GM19438 (cell line): ENCODE results near the gene CADM2.
"Not testable (repeated sequence)": the region's sequence is repeated elsewhere in the genome, so short reads cannot be mapped to it uniquely, and the experiment has no call there.

Experiments
- ATAC-seq: cut with Tn5 transposase; IDR thresholded peaks from one replicate; pipeline ENCODE4 v1.9.1; 2021; ENCODE audit warnings: low read depth; ENCODE audit not compliant: unreplicated experiment

CADM2 gene

GRCh38 chr3:85864896-85865295 is 906.1 kb downstream of the CADM2 start:
- no peak for ATAC-seq

- ATAC-seq, result no peak
Observed at GRCh38 chr3:85867072-85867471, 908.3 kb downstream of the CADM2 start.

- ATAC-seq, result no peak
Observed at GRCh38 chr3:85875589-85875988, 916.8 kb downstream of the CADM2 start.

GRCh38 chr3:85877631-85878030 is 918.8 kb downstream of the CADM2 start:
- no peak for ATAC-seq

DNA sequence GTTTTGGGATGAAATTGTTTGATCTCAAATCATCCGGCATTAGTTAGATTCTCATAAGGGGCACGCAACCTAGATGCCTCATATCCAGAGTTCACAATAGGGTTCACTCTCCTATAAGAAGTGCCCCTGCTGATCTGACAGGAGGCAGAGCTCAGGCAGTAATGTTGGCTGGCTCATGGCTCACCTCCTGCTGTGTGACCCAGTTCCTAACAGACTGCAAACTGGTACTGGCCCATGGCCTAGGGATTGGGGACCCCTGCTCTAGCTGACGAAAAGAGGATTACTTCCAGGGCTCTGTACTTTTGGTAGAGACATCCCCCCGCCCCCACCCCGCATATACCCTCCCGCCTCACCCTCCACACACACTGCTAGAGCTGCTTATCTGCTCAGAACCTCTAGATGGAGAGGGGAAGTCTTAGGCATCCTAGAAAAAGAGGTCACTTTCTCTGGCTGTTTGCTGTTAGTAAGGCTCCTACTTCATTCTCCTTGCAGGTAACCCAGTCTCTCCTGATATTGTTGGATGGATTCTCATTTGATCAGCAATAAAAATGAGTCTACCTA is 923.1 kb downstream of the CADM2 start:
- no peak for ATAC-seq

- ATAC-seq, result no peak
Observed at GRCh38 chr3:85890043-85890555, 931.3 kb downstream of the CADM2 start.

DNA sequence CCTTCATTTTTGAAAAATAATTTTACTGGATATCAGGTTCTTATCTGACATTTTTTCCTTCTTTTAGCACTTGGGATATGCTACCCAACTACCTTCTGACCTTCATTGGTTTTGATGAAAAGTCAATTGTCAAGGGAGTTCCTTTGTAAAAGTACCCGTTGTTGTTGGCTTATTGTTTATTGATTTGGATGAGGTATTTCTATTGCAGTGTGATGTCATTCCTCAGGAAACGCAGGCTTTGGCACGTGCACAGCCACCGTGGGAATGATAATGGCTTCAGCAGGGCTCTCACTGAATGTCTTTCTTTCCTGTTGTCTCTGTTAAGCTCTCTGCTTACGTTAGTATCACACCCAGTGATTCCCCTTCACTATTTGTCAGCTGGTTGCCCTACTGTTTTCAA is 944.6 kb downstream of the CADM2 start:
- ATAC-seq, result no peak

DNA sequence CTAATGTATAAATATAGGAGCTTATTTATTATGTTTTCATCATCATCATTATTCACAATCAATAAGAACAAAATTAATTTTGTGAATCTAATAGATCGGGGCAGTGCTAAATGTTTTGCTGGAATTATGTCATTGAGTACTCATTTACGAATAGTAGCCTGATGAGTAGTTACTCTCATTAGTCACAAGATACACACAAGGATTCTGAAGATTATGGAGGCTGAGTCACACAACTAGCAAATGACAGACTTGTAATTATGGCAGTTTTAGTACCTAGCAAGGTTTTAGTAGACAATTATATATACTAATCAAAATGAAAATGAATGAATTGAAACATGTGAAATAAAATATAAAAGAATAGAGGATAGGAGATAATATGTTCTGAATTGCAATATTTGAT is 954.2 kb downstream of the CADM2 start:
- no peak for ATAC-seq

GRCh38 chr3:85922374-85922773 is 963.6 kb downstream of the CADM2 start:
- no peak for ATAC-seq

DNA sequence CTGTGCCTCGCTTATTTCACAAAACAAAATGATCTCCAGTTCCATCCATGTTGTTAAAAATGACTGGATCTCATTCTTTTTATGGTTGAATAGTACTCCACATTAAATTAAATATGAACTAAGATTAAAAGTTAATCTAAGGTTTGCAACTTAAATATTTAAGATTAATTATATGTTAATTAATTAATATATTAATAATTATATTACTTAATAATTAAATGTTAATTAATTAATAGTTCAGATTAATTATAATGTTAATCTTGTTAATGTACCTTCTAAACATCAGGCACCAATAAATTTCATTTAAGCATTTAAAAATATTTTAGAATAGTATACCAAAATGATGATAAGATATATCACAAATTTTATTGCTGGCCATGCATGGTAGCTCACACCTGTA is 971.9 kb downstream of the CADM2 start:
- no peak for ATAC-seq

DNA sequence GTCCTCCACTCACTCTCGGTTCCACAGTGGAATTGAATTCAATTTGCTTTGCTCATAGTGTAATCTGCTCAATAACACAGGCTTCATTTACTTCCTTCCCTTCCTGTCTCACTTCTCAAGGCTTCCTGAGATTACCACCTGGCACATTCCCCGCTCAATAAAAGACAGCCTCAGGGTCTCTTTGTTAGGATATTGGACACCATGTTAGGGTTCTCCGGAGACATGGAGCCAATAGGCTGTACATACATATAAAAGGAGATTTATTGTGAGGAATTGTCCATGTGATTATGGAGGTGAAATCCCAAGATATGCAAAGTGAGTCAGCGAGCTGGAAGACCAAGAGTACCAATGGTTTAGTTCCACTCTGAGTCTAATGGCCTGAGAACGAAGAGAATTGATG is 974.5 kb downstream of the CADM2 start:
- ATAC-seq, result no peak

DNA sequence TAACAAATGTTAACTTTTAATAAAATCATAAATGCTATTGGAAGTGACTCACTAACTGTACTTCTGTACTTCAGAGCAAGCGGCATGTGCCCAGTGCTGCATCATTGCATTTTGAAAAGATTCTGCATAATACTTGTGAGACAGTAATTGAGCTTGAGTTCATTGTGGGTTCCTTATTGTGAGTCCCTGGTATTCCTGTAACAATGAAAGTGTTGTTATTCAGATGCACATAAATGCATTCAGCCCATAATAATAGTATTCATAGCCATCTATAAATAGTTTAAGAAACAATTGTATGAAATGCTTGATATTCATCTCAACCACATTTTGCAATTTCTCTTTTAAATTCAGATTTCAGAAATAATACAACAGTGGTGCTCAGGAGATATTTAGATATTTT is 976.4 kb downstream of the CADM2 start:
- no peak for ATAC-seq

DNA sequence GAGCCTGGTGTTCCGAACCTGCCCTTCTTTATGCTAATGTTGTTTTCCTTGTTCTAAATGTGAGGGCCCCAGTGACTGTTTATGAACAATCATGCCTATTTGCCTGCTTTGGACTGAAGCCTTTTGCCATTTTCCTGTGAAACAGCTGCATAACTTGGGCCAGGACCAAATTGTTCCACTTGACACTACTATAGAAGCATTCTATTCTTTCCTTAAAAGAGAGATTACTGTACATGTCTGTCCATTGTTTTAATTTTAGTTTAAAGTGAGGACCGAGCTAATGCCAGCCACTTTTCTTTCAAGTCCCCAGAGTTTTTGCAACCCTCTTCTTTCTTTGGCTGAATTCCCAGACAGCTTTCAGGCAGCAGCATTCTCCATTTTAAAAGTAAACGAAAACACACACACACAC is 980.3 kb downstream of the CADM2 start:
- ATAC-seq, result no peak

DNA sequence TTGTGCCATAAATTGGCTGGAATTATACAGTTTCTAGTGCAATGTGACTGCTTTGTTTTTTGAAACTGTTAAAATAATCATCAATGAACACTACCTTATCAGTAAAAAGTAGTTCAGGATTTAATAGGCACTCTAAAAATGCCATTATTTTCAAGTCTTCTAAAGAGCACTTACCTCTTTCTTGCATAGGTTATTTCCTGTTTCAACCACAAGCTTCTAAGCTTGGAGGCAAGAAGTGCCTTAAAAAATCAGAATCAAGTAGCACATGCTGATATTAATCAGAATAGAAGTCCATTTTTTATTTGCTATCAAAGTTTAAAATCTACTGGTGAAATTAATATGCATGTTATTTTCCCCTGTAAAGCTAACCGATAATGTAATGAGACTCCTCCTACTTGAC is 991.6 kb downstream of the CADM2 start:
- no peak for ATAC-seq

DNA sequence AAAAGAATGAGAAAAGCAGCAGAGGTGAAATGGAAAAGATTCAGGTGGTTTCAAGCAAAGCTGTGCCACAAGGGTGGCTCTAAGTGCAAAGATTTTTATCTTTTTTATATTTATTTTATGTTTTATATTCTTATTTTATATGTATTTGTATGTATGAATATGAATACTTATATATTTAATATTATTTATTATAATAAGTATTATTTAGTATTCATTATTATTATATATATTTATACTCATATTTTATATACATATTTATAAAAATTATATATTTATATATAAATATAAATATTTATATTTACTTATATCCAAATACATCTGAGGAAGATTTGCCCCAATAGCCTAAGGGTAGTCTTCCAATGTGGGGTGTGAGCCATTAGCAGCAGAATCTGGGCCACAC is 1002.0 kb downstream of the CADM2 start:
- ATAC-seq, result no peak

DNA sequence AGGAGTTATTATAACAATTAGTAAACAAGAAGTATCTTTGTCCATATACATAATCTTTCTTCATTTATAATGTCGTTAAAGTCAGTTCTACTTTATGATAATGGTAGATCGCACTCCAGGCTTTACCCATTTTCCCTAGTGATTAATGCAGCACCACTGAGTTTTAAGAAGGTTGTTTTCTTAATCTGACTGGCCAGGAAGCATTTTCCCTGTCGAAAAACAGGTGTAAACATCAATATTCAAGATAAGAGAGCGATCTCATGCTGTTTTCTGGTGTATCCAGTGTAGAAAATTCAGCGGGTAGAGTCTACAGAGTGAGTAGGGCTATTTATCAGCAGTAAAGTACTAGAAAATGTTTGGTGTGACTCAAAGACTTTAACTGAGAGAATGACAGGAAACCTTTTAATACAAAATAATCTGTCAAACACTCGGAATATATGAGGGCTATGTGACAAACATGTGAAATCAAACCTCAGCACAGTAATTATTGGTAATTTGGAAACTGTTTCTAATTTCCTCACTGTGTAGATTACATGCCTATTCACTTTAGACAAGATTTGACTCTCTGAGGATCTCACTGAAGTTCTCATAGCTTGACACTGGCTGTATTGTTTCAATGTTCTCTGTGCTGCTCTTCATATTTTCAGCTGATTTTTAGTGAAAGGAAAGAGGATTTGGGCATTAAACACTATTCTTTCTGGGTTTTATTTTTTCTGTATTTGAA is 1019.0 kb downstream of the CADM2 start:
- no peak for ATAC-seq

- ATAC-seq, result no peak
Observed at GRCh38 chr3:85979034-85979433, 1020.2 kb downstream of the CADM2 start.

DNA sequence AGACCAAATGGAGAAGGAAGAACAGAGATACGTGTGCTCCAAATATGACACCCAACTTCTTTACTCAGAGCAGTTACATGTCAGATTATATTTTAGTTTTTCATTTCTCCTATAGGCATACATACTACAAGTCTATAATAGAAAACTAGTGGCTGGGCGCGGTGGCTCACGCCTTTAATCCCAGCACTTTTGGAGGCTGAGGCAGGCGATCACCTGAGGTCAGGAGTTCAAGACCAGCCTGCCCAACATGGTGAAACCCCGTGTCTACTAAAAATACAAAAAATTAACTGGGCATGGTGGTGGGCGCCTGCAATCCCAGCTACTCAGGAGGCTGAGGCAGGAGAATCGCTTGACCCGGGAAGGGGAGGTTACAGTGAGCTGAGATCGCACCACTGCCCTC is 1030.8 kb downstream of the CADM2 start:
- not testable (repeated sequence) for ATAC-seq

DNA sequence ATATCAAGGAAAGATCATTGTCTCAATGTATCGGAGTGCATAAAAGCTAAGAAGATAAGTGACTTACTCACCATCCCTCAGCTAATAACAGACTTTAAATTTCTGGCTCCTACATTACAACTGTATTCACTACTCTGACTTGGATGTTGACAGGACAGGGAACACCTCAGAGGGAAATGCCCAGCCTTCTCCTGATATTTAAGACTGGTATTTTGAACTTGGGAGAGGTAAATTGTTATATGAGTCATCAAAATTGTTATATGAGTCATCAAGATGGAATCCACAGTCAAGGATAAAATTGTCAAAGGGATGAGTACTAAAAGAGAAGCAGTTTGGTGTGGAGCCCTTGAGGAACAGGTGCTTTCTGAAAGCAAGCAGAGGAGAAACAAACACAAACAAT is 1070.8 kb downstream of the CADM2 start:
- no peak for ATAC-seq

GRCh38 chr3:86037916-86038315 is 1079.1 kb downstream of the CADM2 start:
- ATAC-seq, result no peak

- no peak for ATAC-seq
Observed at GRCh38 chr3:86046436-86047136, 1087.8 kb downstream of the CADM2 start.

GRCh38 chr3:86047161-86047560 is 1088.4 kb downstream of the CADM2 start:
- ATAC-seq, result no peak
